Hypothalamus (tissue), 51 donors: ENCODE results near the gene CALY.
"Not testable (repeated sequence)": the region's sequence is repeated elsewhere in the genome, so short reads cannot be mapped to it uniquely, and the experiment has no call there.

Source experiments
- DNase-seq, 51 donors: peaks; one replicate each; lab custom pipeline; 2025; lab: John Stamatoyannopoulos, UW

CALY gene

GRCh38 chr10:133367461-133367860 is 30.8 kb upstream of the CALY start:
- DNase-seq, result not testable (repeated sequence)

GRCh38 chr10:133366751-133367150 is 30.1 kb upstream of the CALY start:
- no peak for DNase-seq

DNA sequence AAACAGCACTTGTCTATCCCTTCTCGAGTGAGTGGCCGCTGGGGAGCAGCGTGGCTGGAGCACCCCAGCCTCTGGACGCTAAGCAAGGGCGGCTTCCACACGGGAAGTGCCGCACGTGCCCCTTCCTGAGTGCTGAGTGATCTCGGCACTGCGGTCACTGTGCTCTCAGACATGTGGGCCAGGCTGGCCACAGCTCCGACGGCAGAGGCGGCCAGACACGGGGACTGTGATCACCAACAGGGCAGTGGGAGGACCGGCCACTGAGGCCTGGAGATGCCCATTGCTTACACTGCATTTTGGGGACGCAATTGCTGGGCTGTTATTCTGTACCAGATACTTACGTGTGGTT is 29.4 kb upstream of the CALY start:
- DNase-seq, result no peak

DNA sequence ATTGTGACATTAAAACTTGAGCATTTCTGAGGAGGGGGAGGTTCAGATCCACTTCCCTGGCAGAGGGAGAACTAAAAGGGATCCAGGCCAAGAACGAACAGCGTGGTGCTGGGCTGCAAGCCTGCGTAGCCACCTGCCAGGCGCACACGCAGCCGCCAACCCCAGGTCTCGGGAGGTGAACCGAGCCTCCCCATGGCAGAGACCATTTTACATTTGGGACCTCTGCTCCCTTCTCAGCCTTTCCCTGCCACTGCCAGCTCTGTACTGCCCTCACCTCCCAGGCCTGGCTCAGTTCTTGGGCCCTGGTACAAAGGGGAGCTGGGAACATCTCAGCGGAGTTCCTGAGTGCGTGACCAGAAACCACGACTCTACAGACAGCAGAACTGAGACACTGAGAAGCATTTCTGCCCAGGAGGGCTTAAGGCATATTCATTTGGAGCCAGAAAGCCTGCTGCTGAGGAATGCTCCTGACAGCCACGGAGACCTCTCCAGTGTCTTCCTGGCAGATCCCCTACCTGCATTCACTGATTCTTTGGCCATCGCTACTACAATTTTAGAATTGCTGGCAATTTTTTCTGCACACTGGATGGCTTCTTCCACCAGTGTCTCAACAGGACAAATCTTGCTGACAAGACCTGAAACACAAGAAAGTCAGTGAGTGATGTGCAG is 28.9 kb upstream of the CALY start:
- no peak for DNase-seq

DNA sequence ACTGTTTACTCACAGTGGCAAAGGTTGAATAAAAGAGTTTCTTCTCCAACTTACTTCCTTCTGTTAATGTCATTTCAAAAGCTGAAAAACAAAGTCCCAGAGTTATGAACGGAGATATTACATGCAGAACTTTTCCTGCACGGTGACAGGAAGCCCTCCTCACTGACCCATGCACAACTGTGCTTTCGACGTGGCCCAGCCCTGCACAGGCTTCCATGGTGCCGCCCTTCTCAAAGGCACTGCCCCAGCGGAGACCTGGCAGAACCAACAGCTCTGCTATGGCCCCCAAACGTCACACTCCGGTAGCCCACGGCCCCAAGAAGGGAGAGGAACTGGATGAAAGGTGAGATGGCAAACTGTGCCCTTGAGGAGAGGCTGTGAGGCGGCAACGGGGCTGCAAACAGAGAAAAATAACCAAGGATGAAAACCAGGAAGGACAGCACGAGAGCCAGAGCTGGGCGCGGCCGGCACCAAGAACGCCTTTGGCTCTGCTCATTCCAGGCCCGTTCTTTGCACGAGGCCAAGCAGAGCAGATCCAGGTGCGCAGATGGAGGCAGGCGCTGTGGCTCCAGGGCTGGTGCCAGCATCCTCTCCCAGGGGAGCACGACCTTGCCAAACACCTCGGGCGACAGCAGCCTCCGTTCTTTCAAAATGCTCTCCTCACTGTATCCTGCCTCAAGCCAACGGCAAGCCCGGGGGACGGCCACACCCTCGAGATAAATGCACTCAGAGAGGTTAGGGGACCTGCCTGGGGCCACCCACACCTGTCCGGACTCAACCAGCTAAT is 28.1 kb upstream of the CALY start:
- DNase-seq, result no peak

DNA sequence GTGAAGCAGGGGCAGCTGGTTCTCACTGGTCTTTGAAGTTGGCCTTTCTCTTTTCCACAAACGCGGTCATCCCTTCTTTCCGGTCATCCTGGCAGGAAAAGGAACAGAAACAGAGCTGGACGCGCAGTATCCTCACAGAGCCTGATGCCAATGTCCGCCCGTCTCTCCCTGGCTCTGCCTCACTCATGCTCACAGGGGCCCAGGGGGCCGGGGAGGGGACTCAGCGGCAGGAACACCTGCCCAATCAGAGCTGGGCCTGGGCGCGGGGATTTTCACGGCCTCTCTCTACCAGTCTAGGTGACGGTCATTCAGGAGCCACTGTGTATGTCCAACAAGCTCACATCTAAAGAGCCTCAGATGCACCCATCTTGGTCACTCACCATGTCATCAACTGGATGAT is 26.1 kb upstream of the CALY start:
- DNase-seq, result no peak

- no peak for DNase-seq
Observed at GRCh38 chr10:133361773-133362441, 25.2 kb upstream of the CALY start.

DNA sequence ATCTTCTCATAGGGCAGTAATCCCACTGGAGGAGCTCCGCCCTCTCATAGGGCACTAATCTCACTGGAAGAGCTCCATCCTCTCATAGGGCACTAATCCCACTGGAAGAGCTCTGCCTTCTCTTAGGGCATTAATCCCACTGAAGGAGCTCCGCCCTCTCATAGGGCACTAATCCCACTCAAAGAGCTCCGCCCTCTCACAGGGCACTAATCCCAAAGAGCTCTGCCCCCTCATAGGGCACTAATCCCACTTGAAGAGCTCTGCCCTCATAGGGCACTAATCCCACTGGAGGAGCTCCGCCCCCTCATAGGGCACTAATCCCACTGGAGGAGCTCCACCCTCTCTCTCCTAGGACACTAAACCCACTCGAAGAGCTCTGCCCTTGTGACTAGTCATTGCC is 24.5 kb upstream of the CALY start:
- DNase-seq, result no peak

- DNase-seq, result no peak
Observed at GRCh38 chr10:133359972-133360610, 23.4 kb upstream of the CALY start.

- no peak for DNase-seq
Observed at GRCh38 chr10:133359554-133359971, 22.9 kb upstream of the CALY start.

GRCh38 chr10:133358925-133359310 is 22.2 kb upstream of the CALY start:
- DNase-seq, result no peak

DNA sequence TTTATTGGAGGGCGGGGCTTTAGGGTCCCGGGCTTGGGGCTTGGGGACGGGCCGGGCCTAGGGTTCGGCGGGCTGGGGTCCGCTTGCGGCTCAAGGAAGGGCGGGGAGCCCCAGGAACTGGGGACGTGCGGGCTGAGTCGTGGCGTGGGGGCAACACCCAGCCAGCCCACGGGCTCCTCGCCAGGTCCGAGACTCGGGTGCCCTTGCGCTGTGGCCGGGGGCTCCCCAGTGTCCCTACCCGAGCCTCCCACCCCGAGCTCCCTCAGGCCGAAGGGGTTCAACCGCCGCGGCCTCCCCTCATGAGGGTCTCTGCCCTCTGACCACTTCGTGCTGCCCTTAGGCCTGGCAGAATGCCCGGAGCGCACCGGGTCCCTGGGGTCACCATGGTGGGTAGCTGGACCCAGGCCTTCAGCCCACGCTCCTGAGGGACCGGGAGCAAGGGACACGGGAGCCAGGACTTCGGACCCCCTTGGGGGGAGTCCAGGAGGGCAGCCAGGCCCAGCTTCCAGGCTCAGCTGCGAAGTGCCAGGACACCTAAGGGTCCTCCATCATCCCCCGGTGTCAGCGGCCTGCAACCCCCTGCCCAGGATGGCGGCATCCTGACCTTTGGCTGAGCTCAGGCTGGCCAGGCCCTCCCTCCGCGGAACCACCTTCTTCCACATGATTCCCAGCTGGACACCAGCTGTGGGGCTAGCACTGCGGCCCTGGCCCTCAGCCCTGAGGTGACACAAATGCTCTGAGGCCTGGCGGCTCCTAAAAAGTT is 21.6 kb upstream of the CALY start:
- no peak for DNase-seq

DNA sequence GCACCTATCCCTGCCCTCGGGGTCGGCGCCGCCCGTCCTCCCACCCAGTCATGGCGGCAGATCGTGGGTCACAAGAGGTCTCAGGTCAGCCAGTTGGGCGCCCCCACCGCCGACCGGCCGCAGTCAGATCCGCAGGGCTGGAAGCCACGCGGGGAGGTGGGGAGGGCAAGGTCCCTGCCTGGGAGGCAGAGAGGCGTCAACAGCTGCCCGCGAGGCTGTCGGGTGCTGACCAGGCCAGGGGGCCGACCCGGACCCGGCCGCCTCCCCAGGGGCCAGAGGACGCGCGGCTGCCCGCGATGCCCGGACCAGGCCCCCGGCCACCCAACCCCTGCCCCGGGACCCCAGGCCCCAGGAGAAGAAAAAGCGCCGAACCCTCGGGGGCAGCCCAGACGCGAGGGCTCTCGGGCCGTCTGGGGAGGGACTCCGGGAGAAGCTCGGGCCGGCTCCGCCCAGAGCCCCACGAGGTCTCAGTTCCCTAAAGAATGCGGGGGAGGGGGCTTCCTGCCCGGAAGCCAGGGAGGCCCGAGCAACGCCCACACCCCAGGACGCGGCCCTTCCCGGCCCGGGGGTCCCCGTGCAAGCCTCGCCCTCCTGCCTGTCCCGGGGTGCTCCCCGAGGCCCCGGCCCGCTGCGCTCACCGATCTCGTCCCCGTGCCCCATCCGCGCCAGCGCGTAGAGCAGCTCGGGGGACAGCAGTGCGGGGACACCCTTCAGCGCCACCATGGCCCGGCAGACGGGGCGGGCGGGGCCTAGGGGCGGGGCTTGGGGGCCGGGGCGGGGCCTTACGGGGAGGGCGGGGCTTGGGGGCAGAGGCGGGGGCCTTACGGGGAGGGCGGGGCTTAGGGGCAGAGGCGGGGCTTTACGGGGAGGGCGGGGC is 20.8 kb upstream of the CALY start, which contains the start of gene FUOM:
FUOM (minus strand) TSS at position 735 of the 877 bp plus-strand sequence; CDS start at position 723, 12 bp downstream.
- peak in 10 of 51 donors; percentile 8 to 47 (median 28) for DNase-seq

- no peak for DNase-seq
Observed at GRCh38 chr10:133356549-133357284, 20.0 kb upstream of the CALY start.

GRCh38 chr10:133355991-133356390 is 19.3 kb upstream of the CALY start:
- no peak for DNase-seq

GRCh38 chr10:133355266-133355665 is 18.6 kb upstream of the CALY start:
- no peak for DNase-seq

DNA sequence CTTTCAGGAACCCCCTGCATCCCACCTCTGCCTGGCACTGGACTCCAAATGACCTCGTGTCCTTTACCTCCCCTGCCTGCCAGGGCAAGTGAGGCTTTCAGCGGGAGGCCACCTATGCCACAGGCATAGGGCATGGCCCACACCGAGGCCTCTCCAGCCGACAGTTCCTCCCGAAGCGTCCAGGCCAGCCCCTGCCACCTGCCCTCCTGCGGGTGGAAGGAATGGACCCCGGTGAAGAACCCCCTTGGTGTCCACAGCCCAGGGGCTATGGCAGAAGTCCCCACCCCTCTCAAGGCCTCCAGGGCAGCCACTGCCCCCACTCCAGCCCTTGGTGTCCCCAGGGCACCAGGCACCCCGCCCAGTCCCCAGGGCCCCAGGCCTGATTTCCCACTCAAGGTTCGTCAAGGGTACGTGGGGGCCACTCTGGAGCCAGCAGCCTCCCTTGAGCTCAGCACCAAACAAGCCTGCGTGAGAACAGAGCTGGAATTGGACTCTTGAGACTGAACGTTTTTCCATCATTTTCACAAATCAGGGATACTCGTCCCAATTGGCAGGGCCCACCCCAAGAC is 18.1 kb upstream of the CALY start:
- DNase-seq, result no peak

- no peak for DNase-seq
Observed at GRCh38 chr10:133353988-133354605, 17.4 kb upstream of the CALY start.
